Peyer's patch (tissue), 4 donors: ENCODE data around the gene MAN1C1.

ENCODE experiments used
- CTCF ChIP-seq, 6 experiments: fragments of 450-650 bp in 4 of 6; fragments of 200-600 bp in 2 of 6; sonication (generic) in 1 of 6; IDR thresholded peaks; one replicate each; pipeline ENCODE4 v1.5.1; 2017 to 2019; ENCODE audit warnings: antibody characterized with exemption in 6 of 6, mild to moderate bottlenecking in 3 of 6, moderate library complexity in 1 of 6
- POLR2A ChIP-seq, 2 donors: fragments of 450-650 bp; IDR thresholded peaks; one replicate each; pipeline ENCODE4 v1.5.1; 2017; ENCODE audit warnings: antibody characterized with exemption in 2 of 2, mild to moderate bottlenecking in 2 of 2, moderate library complexity in 2 of 2

GRCh38 chr1:25573961-25574360, 42.6 kb upstream of the MAN1C1 start:
- TF ChIP-seq CTCF (IDR thresholded peaks at IDR 0.05) (no peak), POLR2A (IDR thresholded peaks at IDR 0.05) (no peak)
